Neural cell (in vitro differentiated cells): ENCODE results near the gene NOTCH3. TPM values are rescaled to one million over a fixed set of nuclear protein-coding genes. Genes with fewer than 3 reads are reported as not detected.

Experiments used
- H2AFZ ChIP-seq: fragments of 200-600, 300-800 bp; sonication (generic), shearing (Covaris generic); 2 replicates; pipeline ENCODE4 v1.6.0; 2014; ENCODE audit warnings: low read depth, mild to moderate bottlenecking, antibody characterized with exemption, low read length, moderate library complexity
- H3F3A ChIP-seq: fragments of 200-600 bp; shearing (Covaris generic); 2 replicates; pipeline ENCODE4 v1.6.1; 2016; ENCODE audit warnings: mild to moderate bottlenecking, moderate library complexity, mixed read lengths, antibody characterized with exemption, low read length; ENCODE audit not compliant: insufficient read depth, poor library complexity, severe bottlenecking
- H3K27ac ChIP-seq: fragments of 200-600, 300-800 bp; sonication (generic), shearing (Covaris generic); 2 replicates; pipeline ENCODE4 v1.5.1; 2014; ENCODE audit warnings: mild to moderate bottlenecking, low read length, moderate library complexity
- H3K27me3 ChIP-seq: fragments of 300-800, 200-600 bp; sonication (generic), shearing (Covaris generic); 2 replicates; pipeline ENCODE4 v1.6.0; 2014; ENCODE audit warnings: mild to moderate bottlenecking, low read depth, low read length, moderate library complexity; ENCODE audit not compliant: insufficient read depth
- H3K36me3 ChIP-seq: fragments of 300-800, 200-600 bp; sonication (generic), shearing (Covaris generic); 2 replicates; pipeline ENCODE4 v1.5.1; 2014; ENCODE audit warnings: mild to moderate bottlenecking, antibody characterized with exemption, low read length, moderate library complexity; ENCODE audit not compliant: insufficient read depth
- H3K4me2 ChIP-seq: fragments of 300-800, 200-600 bp; sonication (generic), shearing (Covaris generic); 2 replicates; pipeline ENCODE4 v1.6.0; 2014; ENCODE audit warnings: mild to moderate bottlenecking, low read length
- H3K4me3 ChIP-seq: fragments of 300-800, 200-600 bp; sonication (generic), shearing (Covaris generic); 2 replicates; pipeline ENCODE4 v1.5.1; 2014; ENCODE audit warnings: mild to moderate bottlenecking, low read length, moderate library complexity
- H3K79me2 ChIP-seq: fragments of 200-600 bp; shearing (Covaris generic); replicated peaks from 2 replicates; pipeline ENCODE4 v1.6.0; 2014; ENCODE audit warnings: mild to moderate bottlenecking, low read length, moderate library complexity; ENCODE audit not compliant: insufficient read depth
- H3K9ac ChIP-seq: fragments of 300-800, 200-600 bp; sonication (generic), shearing (Covaris generic); 2 replicates; pipeline ENCODE4 v1.6.1; 2016; ENCODE audit warnings: mild to moderate bottlenecking, low read length, mixed read lengths
- H3K9me2 ChIP-seq: fragments of 200-600 bp; shearing (Covaris generic); 2 replicates; pipeline ENCODE4 v1.6.1; 2016; ENCODE audit warnings: mild to moderate bottlenecking, low read length, mixed read lengths; ENCODE audit not compliant: insufficient read depth
- H3K9me3 ChIP-seq: fragments of 200-600, 300-800 bp; sonication (generic), shearing (Covaris generic); 2 replicates; pipeline ENCODE4 v1.6.1; 2016; ENCODE audit warnings: mild to moderate bottlenecking, mixed run types, low read length, moderate library complexity, mixed read lengths
- H4K20me1 ChIP-seq: fragments of 200-600 bp; shearing (Covaris generic); 2 replicates; pipeline ENCODE4 v1.6.1; 2016; ENCODE audit warnings: mild to moderate bottlenecking, mixed run types; ENCODE audit not compliant: insufficient read depth
- CTCF ChIP-seq: fragments of 450-650 bp; IDR thresholded peaks from 2 replicates; pipeline ENCODE4 v1.5.1; 2014; ENCODE audit warnings: antibody characterized with exemption, mild to moderate bottlenecking, moderate library complexity; ENCODE audit not compliant: poor library complexity, severe bottlenecking
- EP300 ChIP-seq: fragments of 450-650 bp; conservative IDR thresholded peaks from 2 replicates; pipeline ENCODE4 v1.6.1; 2014; ENCODE audit warnings: antibody characterized with exemption, mild to moderate bottlenecking, moderate library complexity; ENCODE audit not compliant: poor library complexity, severe bottlenecking
- EZH2 ChIP-seq: fragments of 200-600, 300-800 bp; shearing (Covaris generic), sonication (generic); IDR thresholded peaks from 2 replicates; pipeline ENCODE4 v1.6.1; 2014; ENCODE audit warnings: antibody characterized with exemption, low read length, borderline replicate concordance, mild to moderate bottlenecking; ENCODE audit not compliant: insufficient read depth, poor library complexity, severe bottlenecking
- MXI1 ChIP-seq: fragments of 450-650 bp; conservative IDR thresholded peaks from 2 replicates; pipeline ENCODE4 v1.6.1; 2014; ENCODE audit warnings: antibody characterized with exemption, mild to moderate bottlenecking; ENCODE audit not compliant: poor library complexity, severe bottlenecking
- POLR2AphosphoS5 ChIP-seq: IDR thresholded peaks from 2 replicates; pipeline ENCODE4 v1.6.1; 2012
- RAD21 ChIP-seq: fragments of 450-650 bp; conservative IDR thresholded peaks from 2 replicates; pipeline ENCODE4 v1.6.1; 2014; ENCODE audit warnings: antibody characterized with exemption, mild to moderate bottlenecking, moderate library complexity
- REST ChIP-seq: IDR thresholded peaks from 2 replicates; pipeline ENCODE4 v1.6.1; 2012; ENCODE audit warnings: borderline replicate concordance
- SMC3 ChIP-seq: fragments of 450-650 bp; conservative IDR thresholded peaks from 2 replicates; pipeline ENCODE4 v1.6.1; 2014; ENCODE audit warnings: antibody characterized with exemption, mild to moderate bottlenecking, moderate library complexity; ENCODE audit not compliant: poor library complexity
- TAF1 ChIP-seq: IDR thresholded peaks from 2 replicates; pipeline ENCODE4 v1.6.1; 2012; ENCODE audit warnings: low read depth
- polyA plus RNA-seq: library from polyadenylated mRNA; depleted of rRNA; stranded (reverse); fragments of >200 nt; gene quantifications from 2 replicates; pipeline ENCODE4 v1.2.3, GENCODE V29; 2014

The NOTCH3 gene
- polyA plus RNA-seq, 1 donor from 2014 or later, result 0.21 TPM

- Histone ChIP-seq H3K4me3 (no peak overlapping the region), H3K9ac (no peak overlapping the region), H3K9me2 (no peaks in the 10 kb centered on the region), H2AFZ (no peak overlapping the region), H3K79me2 (no peaks in the 10 kb centered on the region), H3K27me3 (no peaks in the 10 kb centered on the region), H3K9me3 (no peaks in the 10 kb centered on the region), H4K20me1 (no peaks in the 10 kb centered on the region), H3K36me3 (no peaks in the 10 kb centered on the region), H3F3A (no peaks in the 10 kb centered on the region), H3K4me2 (no peak overlapping the region), H3K27ac (no peak overlapping the region)
- TF ChIP-seq CTCF (no peak), REST (no peak), RAD21 (no peak), EZH2 (no peak), TAF1 (no peak), EP300 (no peak), SMC3 (no peak), POLR2AphosphoS5 (no peak), MXI1 (no peak)
These were observed 39.7 kb upstream of the NOTCH3 start for GRCh38 chr19:15240515-15240914.

GRCh38 chr19:15239337-15239949, 38.6 kb upstream of the NOTCH3 start:
- no peaks in the 10 kb centered on the region for H3F3A ChIP-seq
- no peaks in the 10 kb centered on the region for H3K79me2 ChIP-seq
- no peak overlapping the region for H3K4me2 ChIP-seq
- H3K9me3 ChIP-seq, result no peaks in the 10 kb centered on the region
- no peaks in the 10 kb centered on the region for H3K9me2 ChIP-seq
- no peaks in the 10 kb centered on the region for H4K20me1 ChIP-seq
- no peaks in the 10 kb centered on the region for H3K36me3 ChIP-seq
- H3K27me3 ChIP-seq, result no peaks in the 10 kb centered on the region
- H3K9ac ChIP-seq, result no peak overlapping the region
- no peak overlapping the region for H3K27ac ChIP-seq
- H2AFZ ChIP-seq, result no peak overlapping the region
- TF ChIP-seq EZH2, result no peak
- no peak for TF ChIP-seq CTCF
- no peak for TF ChIP-seq MXI1
- no peak for TF ChIP-seq POLR2AphosphoS5
- TF ChIP-seq SMC3, result no peak
- no peak for TF ChIP-seq TAF1
- no peak for TF ChIP-seq RAD21
- no peak for TF ChIP-seq REST
- H3K4me3 ChIP-seq, result no peak overlapping the region
